GM12864 (cell line): Measurements from ENCODE around the gene KL.

ENCODE experiments used
- DNase-seq: peaks from one replicate; pipeline ENCODE4 v3.0.0-alpha.2; 2011; ENCODE audit warnings: low read depth
- H3K4me3 ChIP-seq: 2 replicates; pipeline ENCODE4 v1.5.1; 2011; ENCODE audit warnings: mild to moderate bottlenecking, low read depth, low read length, control low read depth
- TF ChIP-seq, protein P1 (sequence below): IDR thresholded peaks from 2 replicates; pipeline ENCODE4 v1.5.1; 2011; ENCODE audit warnings: low read depth, mild to moderate bottlenecking, moderate library complexity, low read length, control low read depth, inconsistent platforms; ENCODE audit errors: missing control alignments

KL gene

DNA sequence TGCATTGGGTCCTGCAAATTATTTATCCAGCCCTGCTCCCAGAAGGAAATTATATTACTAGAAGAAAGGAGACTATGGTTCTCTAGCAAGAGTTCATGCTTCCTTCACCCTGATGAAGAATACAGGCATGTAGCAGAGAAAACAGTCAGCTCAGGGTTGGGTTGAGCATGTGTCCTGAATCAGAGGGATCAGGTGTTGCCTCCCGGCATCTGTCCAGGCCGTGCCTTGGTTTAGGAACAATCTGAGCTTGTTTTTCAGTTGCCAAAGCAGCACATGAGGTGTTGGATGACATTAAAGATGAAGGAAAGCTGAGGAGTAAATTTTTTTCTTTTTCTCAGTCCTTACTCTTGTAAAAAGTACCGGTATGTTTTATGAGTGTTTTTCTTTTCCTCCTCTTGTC is 62.0 kb downstream of the KL start:
- TF ChIP-seq, protein P1, sequence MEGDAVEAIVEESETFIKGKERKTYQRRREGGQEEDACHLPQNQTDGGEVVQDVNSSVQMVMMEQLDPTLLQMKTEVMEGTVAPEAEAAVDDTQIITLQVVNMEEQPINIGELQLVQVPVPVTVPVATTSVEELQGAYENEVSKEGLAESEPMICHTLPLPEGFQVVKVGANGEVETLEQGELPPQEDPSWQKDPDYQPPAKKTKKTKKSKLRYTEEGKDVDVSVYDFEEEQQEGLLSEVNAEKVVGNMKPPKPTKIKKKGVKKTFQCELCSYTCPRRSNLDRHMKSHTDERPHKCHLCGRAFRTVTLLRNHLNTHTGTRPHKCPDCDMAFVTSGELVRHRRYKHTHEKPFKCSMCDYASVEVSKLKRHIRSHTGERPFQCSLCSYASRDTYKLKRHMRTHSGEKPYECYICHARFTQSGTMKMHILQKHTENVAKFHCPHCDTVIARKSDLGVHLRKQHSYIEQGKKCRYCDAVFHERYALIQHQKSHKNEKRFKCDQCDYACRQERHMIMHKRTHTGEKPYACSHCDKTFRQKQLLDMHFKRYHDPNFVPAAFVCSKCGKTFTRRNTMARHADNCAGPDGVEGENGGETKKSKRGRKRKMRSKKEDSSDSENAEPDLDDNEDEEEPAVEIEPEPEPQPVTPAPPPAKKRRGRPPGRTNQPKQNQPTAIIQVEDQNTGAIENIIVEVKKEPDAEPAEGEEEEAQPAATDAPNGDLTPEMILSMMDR: no peak
- H3K4me3 ChIP-seq: no peak overlapping the region
- DNase-seq: no peak

DNA sequence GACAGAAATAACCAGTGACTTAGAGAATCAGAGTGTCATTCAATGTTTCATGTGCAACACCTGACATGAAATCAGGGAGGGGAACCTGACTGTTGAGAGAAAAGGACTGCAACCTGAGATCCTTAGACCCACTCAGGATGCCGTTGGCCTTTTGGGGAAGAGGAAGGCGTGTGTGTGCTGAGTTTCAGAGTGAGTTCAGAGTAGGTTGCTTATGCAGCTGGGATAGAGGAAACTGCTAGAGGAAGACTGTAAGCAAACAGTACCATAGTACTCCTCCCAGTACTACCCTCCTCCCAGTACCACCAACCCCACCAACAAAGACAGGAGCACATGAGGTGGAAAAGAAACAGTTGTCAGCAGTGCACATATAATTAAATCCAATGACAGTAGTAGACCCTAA is 63.7 kb downstream of the KL start:
- no peak for DNase-seq
- no peak overlapping the region for H3K4me3 ChIP-seq
- TF ChIP-seq, protein P1: no peak

DNA sequence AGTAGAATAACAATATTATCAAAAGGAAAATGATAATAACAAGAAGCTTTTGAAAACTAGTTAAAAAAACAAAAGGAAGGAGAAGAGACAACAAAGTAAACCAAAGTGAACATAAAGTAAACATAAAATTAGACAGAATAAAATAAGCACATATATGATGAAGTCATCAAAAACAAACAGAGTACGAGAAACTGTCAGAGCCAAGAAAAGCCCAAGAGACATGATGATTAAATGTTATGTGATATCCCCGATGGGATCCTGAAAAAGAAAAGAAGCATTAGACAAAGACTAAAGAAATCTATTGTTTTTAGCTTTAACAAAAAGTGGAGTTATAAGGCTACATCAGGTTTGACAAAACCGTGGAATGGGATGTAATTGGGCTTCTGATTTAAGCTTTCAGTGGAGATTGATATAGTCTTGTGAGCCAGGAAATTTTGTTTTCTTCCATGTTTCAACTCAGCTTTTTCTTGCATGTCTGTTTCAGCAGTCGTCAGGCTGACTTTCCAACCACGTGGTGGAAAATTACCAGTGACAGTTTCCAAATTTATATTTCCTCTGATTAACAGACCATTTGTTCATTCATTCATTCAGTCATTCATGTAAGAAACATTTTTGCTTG is 64.9 kb downstream of the KL start:
- DNase-seq: no peak
- TF ChIP-seq, protein P1: no peak
- H3K4me3 ChIP-seq: no peak overlapping the region

DNA sequence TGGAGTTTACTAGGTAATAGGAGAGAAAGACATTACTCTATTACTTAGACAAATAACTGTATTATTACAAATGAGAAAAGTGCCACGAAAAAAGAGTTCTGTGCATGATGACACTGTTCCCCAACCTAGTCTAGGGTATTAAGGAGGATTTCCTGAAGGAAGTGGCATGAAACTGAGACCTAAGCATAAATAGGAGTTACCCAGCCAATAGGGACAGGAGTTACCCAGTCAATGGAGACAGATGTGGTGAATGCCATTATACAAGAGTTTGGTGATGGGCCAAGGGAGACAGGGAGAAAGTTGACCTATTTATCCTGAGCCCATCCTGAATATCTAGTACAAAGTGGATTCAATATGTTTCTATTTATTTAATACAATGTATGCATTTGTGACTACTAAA is 65.4 kb downstream of the KL start:
- TF ChIP-seq, protein P1: no peak
- no peak overlapping the region for H3K4me3 ChIP-seq
- DNase-seq: no peak

DNA sequence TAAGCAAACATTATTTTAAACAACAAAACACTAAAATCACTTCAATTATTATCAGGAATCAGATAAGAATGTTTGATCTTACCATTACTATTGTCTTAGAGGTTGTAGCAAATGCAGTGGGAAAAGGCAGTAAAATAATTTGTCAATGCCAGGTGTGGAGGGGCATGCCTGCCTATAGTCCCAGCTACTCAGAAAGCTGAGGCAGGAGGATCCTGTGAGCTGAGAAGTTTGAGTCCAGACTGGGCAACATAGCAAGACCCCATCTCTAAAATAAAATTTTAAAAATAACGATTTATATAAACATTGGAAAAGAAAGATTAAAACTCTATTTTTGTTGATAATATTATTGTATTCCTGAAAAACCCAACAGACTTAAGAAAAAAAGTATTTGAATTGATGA is 66.8 kb downstream of the KL start:
- no peak for DNase-seq
- TF ChIP-seq, protein P1: no peak
- H3K4me3 ChIP-seq: no peak overlapping the region

DNA sequence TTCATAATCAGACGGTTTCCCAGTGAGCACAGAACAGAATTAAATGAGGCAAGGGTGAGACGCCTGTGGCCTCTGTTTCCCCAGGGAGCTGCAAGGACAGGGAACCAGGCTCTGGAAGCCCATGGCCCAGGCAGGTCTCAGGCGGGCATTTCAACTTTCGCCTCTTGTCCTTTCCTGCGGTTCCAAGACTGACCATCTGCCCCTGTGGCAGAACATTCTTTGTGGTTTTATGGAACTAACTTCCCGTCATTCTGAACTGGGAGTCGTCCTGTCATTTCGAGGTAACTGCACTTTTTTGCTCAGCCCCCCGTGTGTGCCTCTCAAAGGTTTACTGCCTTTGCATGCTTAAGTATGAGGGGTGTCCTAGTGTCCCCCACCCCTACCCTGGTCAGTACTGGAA is 70.9 kb downstream of the KL start:
- TF ChIP-seq, protein P1: no peak
- no peak overlapping the region for H3K4me3 ChIP-seq

DNA sequence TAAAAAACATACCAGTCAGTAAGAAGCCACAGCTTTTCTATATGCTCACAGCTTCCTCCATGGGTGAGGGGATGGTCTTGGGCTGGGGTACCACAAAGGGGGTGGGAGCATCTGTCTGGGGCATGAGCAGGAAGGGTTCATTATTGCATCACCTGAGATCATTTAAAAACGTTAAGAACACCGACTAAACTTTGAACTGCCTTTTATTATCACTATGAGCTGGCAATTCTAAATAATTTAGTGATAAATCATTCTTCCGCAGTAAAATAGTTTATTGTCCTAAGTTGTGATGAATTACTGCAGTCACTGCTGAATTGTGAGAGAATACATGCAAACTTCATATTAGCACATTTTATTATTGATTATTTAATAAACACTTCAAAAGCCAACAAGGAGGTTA is 71.6 kb downstream of the KL start:
- no peak overlapping the region for H3K4me3 ChIP-seq
- TF ChIP-seq, protein P1: no peak
- DNase-seq: no peak

More for the DNA sequence above, 70.9 kb downstream of the KL start:
- no peak for DNase-seq
